PC-3 (cell line): ENCODE measurements around the gene SGTA. TPM values are rescaled to one million over a fixed set of nuclear protein-coding genes. Genes with fewer than 3 reads are reported as not detected.

ENCODE experiments used
- ATAC-seq: fragments of 200-7000 bp; cut with Tn5 transposase; 2 replicates; pipeline ENCODE4 v1.9.1; 2020; ENCODE audit warnings: mild to moderate bottlenecking, moderate library complexity
- BruUV-seq: library from RNA; stranded (reverse); fragments of 400-500 nt; replicated peaks from 2 replicates; lab custom pipeline; 2021; lab: Mats Ljungman, UMichigan
- CTCF ChIA-PET: fragments of 300-600 bp; sonication (Branson Sonifier 250); formaldehyde crosslinking; loops from one replicate; lab custom pipeline; 2022; ENCODE audit warnings: antibody characterized with exemption; lab: Charles Lee
- POLR2A ChIA-PET: fragments of 300-600 bp; sonication (Branson Sonifier 250); formaldehyde crosslinking; loops from one replicate; lab custom pipeline; 2022; ENCODE audit warnings: antibody characterized with exemption; ENCODE audit not compliant: unreplicated experiment; lab: Charles Lee
- DNase-seq: peaks from one replicate; pipeline ENCODE4 v3.0.0-alpha.2; 2015
- H2AFZ ChIP-seq: fragments of 300-600 bp; sonication (generic); 2 replicates; pipeline ENCODE4 v1.6.0; 2016; ENCODE audit warnings: antibody characterized with exemption, low read length
- H3F3A ChIP-seq: fragments of 300-600 bp; sonication (generic); one replicate; pipeline ENCODE4 v1.6.0; 2017; ENCODE audit warnings: antibody characterized with exemption, low read length, control low read depth, mild to moderate bottlenecking; ENCODE audit not compliant: unreplicated experiment
- H3K27ac ChIP-seq: fragments of 300-600 bp; sonication (generic); 2 replicates; pipeline ENCODE4 v1.5.1; 2016; ENCODE audit warnings: mild to moderate bottlenecking, low read length
- H3K27me3 ChIP-seq: fragments of 300-600 bp; sonication (generic); 2 replicates; pipeline ENCODE4 v1.6.1; 2016; ENCODE audit warnings: low read length, mixed read lengths
- H3K36me3 ChIP-seq: fragments of 300-600 bp; sonication (generic); 2 replicates; pipeline ENCODE4 v1.6.1; 2016; ENCODE audit warnings: low read depth, mixed run types, low read length, mixed read lengths
- H3K4me1 ChIP-seq: fragments of 300-600 bp; sonication (generic); 2 replicates; pipeline ENCODE4 v1.5.1; 2016; ENCODE audit warnings: low read length; ENCODE audit not compliant: insufficient read depth
- H3K4me2 ChIP-seq: fragments of 300-600 bp; sonication (generic); 2 replicates; pipeline ENCODE4 v1.6.0; 2016; ENCODE audit warnings: low read length
- H3K4me3 ChIP-seq: fragments of 300-600 bp; sonication (generic); 2 replicates; pipeline ENCODE4 v1.5.1; 2016; ENCODE audit warnings: mild to moderate bottlenecking, low read length, mixed read lengths
- H3K79me2 ChIP-seq: fragments of 300-600 bp; sonication (generic); 2 replicates; pipeline ENCODE4 v1.6.1; 2017; ENCODE audit warnings: low read length, mixed read lengths
- H3K9ac ChIP-seq: fragments of 300-600 bp; sonication (generic); 2 replicates; pipeline ENCODE4 v1.6.0; 2016; ENCODE audit warnings: mild to moderate bottlenecking, low read length
- H3K9me2 ChIP-seq: fragments of 300-600 bp; sonication (generic); replicated peaks from 2 replicates; pipeline ENCODE4 v1.6.1; 2016; ENCODE audit warnings: mixed run types, low read length, mixed read lengths
- H3K9me3 ChIP-seq: fragments of 300-600 bp; sonication (generic); 2 replicates; pipeline ENCODE4 v1.6.1; 2016; ENCODE audit warnings: low read length, mixed read lengths
- H4K20me1 ChIP-seq: fragments of 300-600 bp; sonication (generic); 2 replicates; pipeline ENCODE4 v1.6.1; 2016; ENCODE audit warnings: low read length, mixed read lengths
- CTCF ChIP-seq: fragments of 300-600 bp; sonication (generic); conservative IDR thresholded peaks from 2 replicates; pipeline ENCODE4 v1.5.1; 2017; ENCODE audit warnings: antibody characterized with exemption, low read depth, mild to moderate bottlenecking, low read length
- EZH2 ChIP-seq: fragments of 300-600 bp; sonication (generic); IDR thresholded peaks from one replicate; pipeline ENCODE4 v1.6.1; 2017; ENCODE audit warnings: antibody characterized with exemption, mild to moderate bottlenecking, low read length; ENCODE audit not compliant: unreplicated experiment
- EZH2phosphoT487 ChIP-seq: fragments of 300-600 bp; sonication (generic); IDR thresholded peaks from 2 replicates; pipeline ENCODE4 v1.6.1; 2018; ENCODE audit warnings: mild to moderate bottlenecking, antibody characterized with exemption, low read length, borderline replicate concordance
- intact Hi-C: fragments of 100-400 bp; cut with micrococcal nuclease; formaldehyde crosslinking; loops from 2 replicates; pipeline ENCODE4 v1.9.0; 2023
- total RNA-seq: library from RNA; depleted of rRNA; stranded (reverse); fragments of >200 nt; gene quantifications from 2 replicates; pipeline ENCODE4 v1.2.3, GENCODE V29; 2014

The SGTA gene
- total RNA-seq, 1 experiment from 2014 or later, result 78.6 TPM

GRCh38 chr19:2827022-2827421 lies 43.9 kb upstream of the SGTA start:
- no peaks in the 10 kb centered on the region for H3K4me1 ChIP-seq
- no peak overlapping the region for H3K27ac ChIP-seq
- no peaks in the 10 kb centered on the region for H4K20me1 ChIP-seq
- no peak for TF ChIP-seq CTCF
- no peak for TF ChIP-seq EZH2phosphoT487
- TF ChIP-seq EZH2, result no peak
- no peaks in the 10 kb centered on the region for H3F3A ChIP-seq
- no peaks in the 10 kb centered on the region for H3K79me2 ChIP-seq
- ATAC-seq (no peak), DNase-seq (no peak)
- no TSS peak for BruUV-seq
- ChIA-PET POLR2A (no interaction called here), CTCF (no interaction called here)
- no peaks in the 10 kb centered on the region for H3K27me3 ChIP-seq
- no peak overlapping the region for H3K9ac ChIP-seq
- intact Hi-C loops, result no loop called here
- no peaks in the 10 kb centered on the region for H3K9me2 ChIP-seq
- H3K9me3 ChIP-seq, result no peaks in the 10 kb centered on the region
- H3K4me2 ChIP-seq, result no peak overlapping the region
- H3K4me3 ChIP-seq, result no peak overlapping the region
- no peaks in the 10 kb centered on the region for H3K36me3 ChIP-seq
- no peak overlapping the region for H2AFZ ChIP-seq

GRCh38 chr19:2824129-2824528 lies 41.1 kb upstream of the SGTA start:
- intact Hi-C loops, result no loop called here
- ChIA-PET CTCF (no interaction called here), POLR2A (no interaction called here)
- Histone ChIP-seq H3K27ac (no peak overlapping the region), H3K9me2 (no peaks in the 10 kb centered on the region), H3K36me3 (no peaks in the 10 kb centered on the region), H3K9ac (no peak overlapping the region), H3K4me2 (no peak overlapping the region), H3K9me3 (no peaks in the 10 kb centered on the region), H3K79me2 (no peaks in the 10 kb centered on the region), H3K4me1 (no peaks in the 10 kb centered on the region), H2AFZ (no peak overlapping the region), H3K27me3 (no peaks in the 10 kb centered on the region), H4K20me1 (no peaks in the 10 kb centered on the region), H3F3A (no peaks in the 10 kb centered on the region), H3K4me3 (no peak overlapping the region)
- DNase-seq (no peak), ATAC-seq (no peak)
- TF ChIP-seq EZH2, result no peak
- TF ChIP-seq EZH2phosphoT487, result no peak
- no peak for TF ChIP-seq CTCF
- BruUV-seq, result no TSS peak

- CTCF ChIA-PET, result no interaction called here
- BruUV-seq, result no TSS peak
Observed at GRCh38 chr19:2823646-2824045, 40.6 kb upstream of the SGTA start.

More at GRCh38 chr19:2823646-2824045, 40.6 kb upstream of the SGTA start:
- TF ChIP-seq EZH2, result no peak
- no peak for TF ChIP-seq CTCF
- TF ChIP-seq EZH2phosphoT487, result no peak
- H3K9ac ChIP-seq, result no peak overlapping the region
- H3K9me3 ChIP-seq, result no peaks in the 10 kb centered on the region
- no peaks in the 10 kb centered on the region for H3K79me2 ChIP-seq
- no peaks in the 10 kb centered on the region for H3K36me3 ChIP-seq
- no peak for DNase-seq
- H3F3A ChIP-seq, result no peaks in the 10 kb centered on the region
- H3K27me3 ChIP-seq, result no peaks in the 10 kb centered on the region
- no peak overlapping the region for H2AFZ ChIP-seq
- no peaks in the 10 kb centered on the region for H3K9me2 ChIP-seq
- H3K4me1 ChIP-seq, result no peaks in the 10 kb centered on the region
- no peak overlapping the region for H3K4me2 ChIP-seq
- no peaks in the 10 kb centered on the region for H4K20me1 ChIP-seq
- POLR2A ChIA-PET, result no interaction called here
- H3K4me3 ChIP-seq, result no peak overlapping the region
- intact Hi-C loops, result no loop called here
- no peak overlapping the region for H3K27ac ChIP-seq
- ATAC-seq, result no peak
